ENCODE results near the gene ZBTB2.

The ZBTB2 gene

GRCh38 chr6:151391471-151392413 is at the start of gene ZBTB2:
ZBTB2 (minus strand) TSS chr6:151391559; CDS start chr6:151373637, 17,922 bp downstream.
- in situ Hi-C loops (cut with HindIII; ENCODE audit: low pct_unique_long_range_greater_than_20kb, low sequenced_read_pairs), result no loop called here
- DNase-seq (ENCODE audit: low read depth in 1 of 2, low spot score in 1 of 2), result peak in 1 of 2 experiments; percentile 63
- TF ChIP-seq JUND (IDR thresholded peaks at IDR 0.05; ENCODE audit: low read depth), result no peak

GRCh38 chr6:151440930-151441329 is 49.6 kb upstream of the ZBTB2 start:
- in situ Hi-C loops (cut with HindIII; ENCODE audit: low pct_unique_long_range_greater_than_20kb, low sequenced_read_pairs), result no loop called here
- DNase-seq (ENCODE audit: low read depth in 1 of 2, low spot score in 1 of 2), result peak in 1 of 2 experiments; percentile 22
- no peak for TF ChIP-seq JUND (IDR thresholded peaks at IDR 0.05; ENCODE audit: low read depth)

GRCh38 chr6:151440498-151440897 is 49.1 kb upstream of the ZBTB2 start:
- no peak for TF ChIP-seq JUND (IDR thresholded peaks at IDR 0.05; ENCODE audit: low read depth)
- no peak for DNase-seq (ENCODE audit: low read depth in 1 of 2, low spot score in 1 of 2)
- in situ Hi-C loops (cut with HindIII; ENCODE audit: low pct_unique_long_range_greater_than_20kb, low sequenced_read_pairs), result no loop called here

GRCh38 chr6:151437401-151437800 is 46.0 kb upstream of the ZBTB2 start:
- DNase-seq (ENCODE audit: low read depth in 1 of 2, low spot score in 1 of 2), result no peak
- in situ Hi-C loops (cut with HindIII; ENCODE audit: low pct_unique_long_range_greater_than_20kb, low sequenced_read_pairs), result no loop called here
- no peak for TF ChIP-seq JUND (IDR thresholded peaks at IDR 0.05; ENCODE audit: low read depth)

GRCh38 chr6:151436802-151437201 is 45.4 kb upstream of the ZBTB2 start:
- no peak for DNase-seq (ENCODE audit: low read depth in 1 of 2, low spot score in 1 of 2)
- TF ChIP-seq JUND (IDR thresholded peaks at IDR 0.05; ENCODE audit: low read depth), result no peak
- in situ Hi-C loops (cut with HindIII; ENCODE audit: low pct_unique_long_range_greater_than_20kb, low sequenced_read_pairs), result no loop called here

GRCh38 chr6:151436300-151436699 is 44.9 kb upstream of the ZBTB2 start:
- in situ Hi-C loops (cut with HindIII; ENCODE audit: low pct_unique_long_range_greater_than_20kb, low sequenced_read_pairs), result no loop called here
- DNase-seq (ENCODE audit: low read depth in 1 of 2, low spot score in 1 of 2), result peak; percentile 8 to 86
- TF ChIP-seq JUND (IDR thresholded peaks at IDR 0.05; ENCODE audit: low read depth), result peak; percentile 92

GRCh38 chr6:151434369-151434768 is 43.0 kb upstream of the ZBTB2 start:
- DNase-seq (ENCODE audit: low read depth in 1 of 2, low spot score in 1 of 2), result no peak
- no peak for TF ChIP-seq JUND (IDR thresholded peaks at IDR 0.05; ENCODE audit: low read depth)
- in situ Hi-C loops (cut with HindIII; ENCODE audit: low pct_unique_long_range_greater_than_20kb, low sequenced_read_pairs), result no loop called here

- in situ Hi-C loops (cut with HindIII; ENCODE audit: low pct_unique_long_range_greater_than_20kb, low sequenced_read_pairs), result no loop called here
- no peak for DNase-seq (ENCODE audit: low read depth in 1 of 2, low spot score in 1 of 2)
- no peak for TF ChIP-seq JUND (IDR thresholded peaks at IDR 0.05; ENCODE audit: low read depth)
These were observed 41.3 kb upstream of the ZBTB2 start for GRCh38 chr6:151432651-151433050.

- no peak for TF ChIP-seq JUND (IDR thresholded peaks at IDR 0.05; ENCODE audit: low read depth)
- in situ Hi-C loops (cut with HindIII; ENCODE audit: low pct_unique_long_range_greater_than_20kb, low sequenced_read_pairs), result no loop called here
- DNase-seq (ENCODE audit: low read depth in 1 of 2, low spot score in 1 of 2), result no peak
These were observed 40.0 kb upstream of the ZBTB2 start for GRCh38 chr6:151431337-151431736.

GRCh38 chr6:151430886-151431285 is 39.5 kb upstream of the ZBTB2 start:
- in situ Hi-C loops (cut with HindIII; ENCODE audit: low pct_unique_long_range_greater_than_20kb, low sequenced_read_pairs), result no loop called here
- DNase-seq (ENCODE audit: low read depth in 1 of 2, low spot score in 1 of 2), result peak in 1 of 2 experiments; percentile 38

GRCh38 chr6:151428093-151428735 is 36.9 kb upstream of the ZBTB2 start:
- TF ChIP-seq JUND (IDR thresholded peaks at IDR 0.05; ENCODE audit: low read depth), result no peak
- DNase-seq (ENCODE audit: low read depth in 1 of 2, low spot score in 1 of 2), result no peak
- in situ Hi-C loops (cut with HindIII; ENCODE audit: low pct_unique_long_range_greater_than_20kb, low sequenced_read_pairs), result no loop called here

More at GRCh38 chr6:151430886-151431285, 39.5 kb upstream of the ZBTB2 start:
- no peak for TF ChIP-seq JUND (IDR thresholded peaks at IDR 0.05; ENCODE audit: low read depth)

GRCh38 chr6:151425561-151425960 is 34.2 kb upstream of the ZBTB2 start:
- in situ Hi-C loops (cut with HindIII; ENCODE audit: low pct_unique_long_range_greater_than_20kb, low sequenced_read_pairs), result no loop called here
- DNase-seq (ENCODE audit: low read depth in 1 of 2, low spot score in 1 of 2), result no peak
- TF ChIP-seq JUND (IDR thresholded peaks at IDR 0.05; ENCODE audit: low read depth), result no peak

- in situ Hi-C loops (cut with HindIII; ENCODE audit: low pct_unique_long_range_greater_than_20kb, low sequenced_read_pairs), result no loop called here
- DNase-seq (ENCODE audit: low read depth in 1 of 2, low spot score in 1 of 2), result no peak
- no peak for TF ChIP-seq JUND (IDR thresholded peaks at IDR 0.05; ENCODE audit: low read depth)
These were observed 31.6 kb upstream of the ZBTB2 start for GRCh38 chr6:151422981-151423380.

All from T47D (cell line).